DND-41 (cell line): Measurements from ENCODE around the gene SEC16A.

Experiments
- ATAC-seq: fragments of 200-7000 bp; cut with Tn5 transposase; 3 replicates; pipeline ENCODE4 v1.9.1; 2021; ENCODE audit warnings: low read depth; ENCODE audit not compliant: insufficient read depth
- DNase-seq: peaks from one replicate; pipeline ENCODE4 v3.0.0-alpha.2; 2020
- H2AFZ ChIP-seq: 2 replicates; pipeline ENCODE4 v1.6.0; 2012; ENCODE audit warnings: low read depth, low read length
- H3K27ac ChIP-seq: 2 replicates; pipeline ENCODE4 v1.5.1; 2012; ENCODE audit warnings: low read length, inconsistent platforms
- H3K27me3 ChIP-seq: fragments of 200-600 bp; sonication (generic); 2 replicates; pipeline ENCODE4 v1.6.0; 2012; ENCODE audit warnings: low read length, mild to moderate bottlenecking, inconsistent platforms; ENCODE audit not compliant: insufficient read depth, poor library complexity
- H3K36me3 ChIP-seq: 2 replicates; pipeline ENCODE4 v1.5.1; 2012; ENCODE audit warnings: low read length, inconsistent platforms; ENCODE audit not compliant: insufficient read depth
- H3K4me1 ChIP-seq: 2 replicates; pipeline ENCODE4 v1.5.1; 2012; ENCODE audit warnings: mild to moderate bottlenecking, low read length; ENCODE audit not compliant: insufficient read depth
- H3K4me2 ChIP-seq: 2 replicates; pipeline ENCODE4 v1.6.0; 2012; ENCODE audit warnings: mild to moderate bottlenecking, moderate library complexity, low read length, inconsistent platforms; ENCODE audit not compliant: insufficient read depth
- H3K4me3 ChIP-seq, 2 experiments: fragments of 200-600 bp in 1 of 2; shearing (Covaris generic) in 1 of 2; 2 replicates each; pipeline ENCODE4 v1.5.1; 2012 to 2016; ENCODE audit warnings: inconsistent platforms in 2 of 2, low read length in 2 of 2, mild to moderate bottlenecking in 2 of 2, low read depth in 1 of 2, moderate library complexity in 1 of 2
- H3K79me2 ChIP-seq: 2 replicates; pipeline ENCODE4 v1.6.0; 2012; ENCODE audit warnings: low read length, inconsistent platforms; ENCODE audit not compliant: insufficient read depth
- H3K9ac ChIP-seq: 2 replicates; pipeline ENCODE4 v1.6.0; 2012; ENCODE audit warnings: low read depth, mild to moderate bottlenecking, inconsistent platforms, low read length, moderate library complexity
- H3K9me3 ChIP-seq: 2 replicates; pipeline ENCODE4 v1.5.1; 2012; ENCODE audit warnings: low read length, moderate library complexity, mild to moderate bottlenecking, inconsistent platforms; ENCODE audit not compliant: insufficient read depth, severe bottlenecking
- H4K20me1 ChIP-seq: 2 replicates; pipeline ENCODE4 v1.6.0; 2012; ENCODE audit warnings: low read length; ENCODE audit not compliant: insufficient read depth
- EZH2 ChIP-seq: IDR thresholded peaks from 3 replicates; pipeline ENCODE4 v1.6.1; 2012; ENCODE audit warnings: borderline replicate concordance, low read depth, mild to moderate bottlenecking, moderate library complexity, low read length, inconsistent platforms; ENCODE audit not compliant: severe bottlenecking
- TF ChIP-seq, protein P1 (sequence below): IDR thresholded peaks from 2 replicates; pipeline ENCODE4 v1.5.1; 2012; ENCODE audit warnings: borderline replicate concordance, low read length, moderate library complexity, mild to moderate bottlenecking; ENCODE audit not compliant: poor library complexity, severe bottlenecking; ENCODE audit errors: extremely low read depth

SEC16A gene

DNA sequence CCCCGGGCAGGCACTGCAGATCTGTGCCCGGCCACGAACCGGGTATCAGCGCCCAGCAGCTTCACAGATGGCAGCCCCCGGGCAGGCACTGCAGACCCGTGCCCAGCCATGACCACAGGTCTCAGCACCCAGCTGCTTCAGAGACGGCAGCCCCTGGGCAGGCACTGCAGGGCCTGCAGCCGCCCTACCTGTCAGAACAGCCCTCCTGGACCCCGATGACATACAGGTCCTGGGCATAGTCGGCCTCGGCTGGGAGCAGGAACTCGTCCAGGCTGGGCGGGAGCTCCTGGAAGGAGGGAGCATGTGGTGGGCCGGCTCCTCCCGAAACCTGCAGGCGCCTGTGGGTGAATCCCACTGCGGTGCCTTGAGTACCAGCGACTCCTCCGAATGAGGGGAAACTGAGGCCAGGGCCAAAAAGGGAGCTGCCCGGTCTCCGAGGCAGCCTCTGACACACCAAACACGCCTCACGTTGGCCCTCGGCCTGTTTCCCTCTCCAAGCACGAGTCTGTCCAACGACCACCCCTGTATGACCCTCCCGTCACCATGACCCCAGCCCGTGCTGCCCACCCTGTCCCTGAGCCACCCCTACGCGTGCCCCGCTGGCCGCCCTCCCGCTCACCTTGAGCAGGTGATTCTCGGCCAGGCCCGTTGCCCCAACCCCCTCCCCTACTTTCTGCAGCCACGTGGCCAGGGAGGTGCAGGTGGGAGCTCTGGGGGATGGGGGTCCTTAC is 48.8 kb downstream of the SEC16A start:
- H3K4me3 ChIP-seq: no peak overlapping the region
- no peaks in the 10 kb centered on the region for H3K27me3 ChIP-seq
- no peak overlapping the region for H3K27ac ChIP-seq
- H3K36me3 ChIP-seq: peaks cover 59% of the 10 kb centered on the region
- H3K9me3 ChIP-seq: no peaks in the 10 kb centered on the region
- H3K9ac ChIP-seq: no peak overlapping the region
- H2AFZ ChIP-seq: no peak overlapping the region
- DNase-seq (no peak), ATAC-seq (no peak)
- TF ChIP-seq, protein P1, sequence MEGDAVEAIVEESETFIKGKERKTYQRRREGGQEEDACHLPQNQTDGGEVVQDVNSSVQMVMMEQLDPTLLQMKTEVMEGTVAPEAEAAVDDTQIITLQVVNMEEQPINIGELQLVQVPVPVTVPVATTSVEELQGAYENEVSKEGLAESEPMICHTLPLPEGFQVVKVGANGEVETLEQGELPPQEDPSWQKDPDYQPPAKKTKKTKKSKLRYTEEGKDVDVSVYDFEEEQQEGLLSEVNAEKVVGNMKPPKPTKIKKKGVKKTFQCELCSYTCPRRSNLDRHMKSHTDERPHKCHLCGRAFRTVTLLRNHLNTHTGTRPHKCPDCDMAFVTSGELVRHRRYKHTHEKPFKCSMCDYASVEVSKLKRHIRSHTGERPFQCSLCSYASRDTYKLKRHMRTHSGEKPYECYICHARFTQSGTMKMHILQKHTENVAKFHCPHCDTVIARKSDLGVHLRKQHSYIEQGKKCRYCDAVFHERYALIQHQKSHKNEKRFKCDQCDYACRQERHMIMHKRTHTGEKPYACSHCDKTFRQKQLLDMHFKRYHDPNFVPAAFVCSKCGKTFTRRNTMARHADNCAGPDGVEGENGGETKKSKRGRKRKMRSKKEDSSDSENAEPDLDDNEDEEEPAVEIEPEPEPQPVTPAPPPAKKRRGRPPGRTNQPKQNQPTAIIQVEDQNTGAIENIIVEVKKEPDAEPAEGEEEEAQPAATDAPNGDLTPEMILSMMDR: no peak
- TF ChIP-seq EZH2: no peak
- H4K20me1 ChIP-seq: peaks cover 40% of the 10 kb centered on the region; the same call in 1 of the 2 replicates
- peaks cover 50% of the 10 kb centered on the region for H3K79me2 ChIP-seq
- H3K4me1 ChIP-seq: peaks cover 29% of the 10 kb centered on the region
- H3K4me2 ChIP-seq: no peak overlapping the region

DNA sequence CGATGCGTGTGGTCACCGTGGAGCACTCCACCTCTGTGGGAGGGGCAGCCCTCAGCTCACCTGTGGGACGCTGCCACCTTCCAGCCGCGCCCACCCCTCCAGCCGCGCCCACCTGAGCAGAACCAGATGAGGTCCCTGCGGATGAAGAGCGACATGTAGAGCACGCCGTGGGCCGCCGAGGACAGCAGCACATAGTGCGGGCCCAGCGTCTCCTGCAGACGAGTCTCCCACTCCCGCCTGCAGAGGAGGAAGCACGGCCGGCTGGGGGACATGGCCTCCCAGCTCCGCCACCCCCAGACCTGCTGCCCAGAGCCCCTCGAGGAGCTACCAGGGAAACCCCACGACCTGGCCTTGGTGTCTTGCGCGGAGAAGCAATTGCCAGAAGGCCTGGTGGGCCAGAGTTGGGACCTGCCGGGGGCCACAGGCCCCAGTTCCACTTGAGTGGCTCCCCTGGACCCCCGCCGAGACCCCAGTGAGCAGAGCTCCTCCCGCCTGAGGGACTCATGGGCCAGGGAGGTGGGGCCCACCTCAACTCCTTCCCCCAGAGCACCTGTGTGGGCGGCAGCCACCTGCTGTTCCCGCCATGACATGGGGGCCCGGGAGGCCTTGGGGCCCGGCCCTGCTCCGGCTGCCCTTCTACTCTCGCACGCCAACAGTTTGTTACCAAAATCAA is 49.7 kb downstream of the SEC16A start:
- TF ChIP-seq, protein P1: no peak
- no peak for TF ChIP-seq EZH2
- Histone ChIP-seq H4K20me1 (peaks cover 32% of the 10 kb centered on the region; the same call in 1 of the 2 replicates), H3K9me3 (no peaks in the 10 kb centered on the region), H3K4me2 (no peak overlapping the region), H3K79me2 (peaks cover 42% of the 10 kb centered on the region), H2AFZ (no peak overlapping the region), H3K27ac (no peak overlapping the region), H3K27me3 (no peaks in the 10 kb centered on the region), H3K36me3 (peaks cover 63% of the 10 kb centered on the region), H3K4me1 (peaks cover 21% of the 10 kb centered on the region), H3K9ac (no peak overlapping the region), H3K4me3 (no peak overlapping the region)
- DNase-seq: no peak
- ATAC-seq: no peak

DNA sequence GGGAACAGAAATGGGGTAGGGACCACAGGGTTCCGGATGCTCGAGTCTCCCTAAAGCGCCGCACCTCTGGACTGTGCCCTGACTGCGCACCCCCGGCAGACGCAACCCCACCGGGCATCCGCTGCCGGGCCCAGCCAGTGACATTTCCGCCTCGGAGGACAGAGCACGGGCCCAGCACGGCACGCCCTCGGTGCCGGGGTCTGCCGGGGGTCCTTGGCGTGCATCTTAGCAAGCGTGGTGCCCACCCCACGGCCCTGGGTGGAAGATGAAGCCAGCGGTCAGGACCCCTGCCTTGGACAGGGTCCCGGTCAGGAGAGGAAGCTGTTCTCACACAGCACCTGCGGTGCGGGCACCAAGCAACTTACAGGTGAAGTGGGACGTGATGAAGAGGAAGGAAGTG is 50.2 kb downstream of the SEC16A start:
- Histone ChIP-seq H3K79me2 (peaks cover 36% of the 10 kb centered on the region), H3K4me3 (no peak overlapping the region), H4K20me1 (peaks cover 29% of the 10 kb centered on the region; the same call in 1 of the 2 replicates), H3K4me2 (no peak overlapping the region), H3K27ac (no peak overlapping the region), H3K9ac (no peak overlapping the region), H3K36me3 (peaks cover 60% of the 10 kb centered on the region), H3K27me3 (no peaks in the 10 kb centered on the region), H3K9me3 (no peaks in the 10 kb centered on the region), H2AFZ (no peak overlapping the region), H3K4me1 (peaks cover 15% of the 10 kb centered on the region)
- no peak for ATAC-seq
- TF ChIP-seq, protein P1: no peak
- no peak for TF ChIP-seq EZH2
- no peak for DNase-seq
